HG03571 (cell line): ENCODE data around the gene UPF3A.
A peak's percentile ranks its signal among the peaks of the same experiment; 100 is the strongest.
"Not testable (repeated sequence)": the region's sequence is repeated elsewhere in the genome, so short reads cannot be mapped to it uniquely, and the experiment has no call there.

Experiments used
- ATAC-seq: cut with Tn5 transposase; IDR thresholded peaks from one replicate; pipeline ENCODE4 v1.9.1; 2021; ENCODE audit not compliant: unreplicated experiment

UPF3A gene

GRCh38 chr13:114281351-114282040 is at the start of gene UPF3A:
UPF3A (plus strand) TSS chr13:114281601; CDS start chr13:114281640, 39 bp downstream.
- ATAC-seq, result peak; percentile 62

- ATAC-seq, result no peak
Observed at GRCh38 chr13:114231886-114232285, 49.5 kb upstream of the UPF3A start.

GRCh38 chr13:114234266-114234644 is 47.1 kb upstream of the UPF3A start:
- no peak for ATAC-seq

GRCh38 chr13:114234645-114235421 is 46.6 kb upstream of the UPF3A start, which contains the start of gene CDC16:
CDC16 (plus strand) TSS chr13:114234897; CDS start chr13:114235085, 188 bp downstream.
- peak; percentile 88 for ATAC-seq

- no peak for ATAC-seq
Observed at GRCh38 chr13:114235697-114236096, 45.7 kb upstream of the UPF3A start.

GRCh38 chr13:114236227-114236626 is 45.2 kb upstream of the UPF3A start:
- no peak for ATAC-seq

GRCh38 chr13:114237415-114238112 is 43.8 kb upstream of the UPF3A start:
- ATAC-seq, result no peak

GRCh38 chr13:114241918-114242317 is 39.5 kb upstream of the UPF3A start:
- ATAC-seq, result no peak

GRCh38 chr13:114243971-114244370 is 37.4 kb upstream of the UPF3A start:
- ATAC-seq, result no peak

- no peak for ATAC-seq
Observed at GRCh38 chr13:114244637-114245036, 36.8 kb upstream of the UPF3A start.

GRCh38 chr13:114248011-114248410 is 33.4 kb upstream of the UPF3A start:
- no peak for ATAC-seq

- no peak for ATAC-seq
Observed at GRCh38 chr13:114249077-114249476, 32.3 kb upstream of the UPF3A start.

- ATAC-seq, result not testable (repeated sequence)
Observed at GRCh38 chr13:114251639-114252440, 29.6 kb upstream of the UPF3A start.

- no peak for ATAC-seq
Observed at GRCh38 chr13:114256547-114256946, 24.9 kb upstream of the UPF3A start.

GRCh38 chr13:114257014-114257413 is 24.4 kb upstream of the UPF3A start:
- no peak for ATAC-seq

GRCh38 chr13:114258589-114258988 is 22.8 kb upstream of the UPF3A start:
- ATAC-seq, result no peak

- no peak for ATAC-seq
Observed at GRCh38 chr13:114259374-114259773, 22.0 kb upstream of the UPF3A start.

- ATAC-seq, result no peak
Observed at GRCh38 chr13:114259974-114260373, 21.4 kb upstream of the UPF3A start.

GRCh38 chr13:114260814-114261213 is 20.6 kb upstream of the UPF3A start:
- ATAC-seq, result no peak

- ATAC-seq, result no peak
Observed at GRCh38 chr13:114261328-114261965, 20.0 kb upstream of the UPF3A start.
